GM12878 (cell line): ENCODE data around the gene PDZD8. TPM values are rescaled to one million over a fixed set of nuclear protein-coding genes. Genes with fewer than 3 reads are reported as not detected.

Source experiments
- ATAC-seq: fragments of 200-7000 bp; cut with Tn5 transposase; 3 replicates; pipeline ENCODE4 v1.9.1; 2020; ENCODE audit warnings: mild to moderate bottlenecking, moderate library complexity
- BruUV-seq: library from RNA; stranded (reverse); fragments of 400-500 nt; replicated peaks from 2 replicates; lab custom pipeline; 2021; lab: Mats Ljungman, UMichigan
- CTCF ChIA-PET: fragments of 300-600 bp; sonication (Branson Sonifier 250); formaldehyde crosslinking; extraction: SDS; loops from one replicate; lab custom pipeline; 2021; ENCODE audit warnings: inconsistent platforms; lab: Yijun Ruan, JAX
- POLR2A ChIA-PET: fragments of 350-600 bp; formaldehyde crosslinking; extraction: SDS; loops from one replicate; lab custom pipeline; 2021; ENCODE audit warnings: inconsistent platforms; lab: Charles Lee
- RAD21 ChIA-PET: fragments of 300-600 bp; sonication (Branson Sonifier 250); formaldehyde crosslinking; loops from one replicate; lab custom pipeline; 2023; ENCODE audit warnings: antibody characterized with exemption; ENCODE audit not compliant: unreplicated experiment; lab: Charles Lee
- SMC1A ChIA-PET: fragments of 300-600 bp; sonication (Branson Sonifier 250); formaldehyde crosslinking; loops from one replicate; lab custom pipeline; 2023; ENCODE audit not compliant: unreplicated experiment, uncharacterized antibody; lab: Charles Lee
- DNase-seq: peaks from one replicate; pipeline ENCODE4 v3.0.0-alpha.2; 2011; ENCODE audit warnings: low read depth, low spot score
- FAIRE-seq: peaks from 3 replicates; lab custom pipeline; 2011; peaks lifted over from hg19 to GRCh38; lab: Jason Lieb, UNC
- H2AFZ ChIP-seq: 2 replicates; pipeline ENCODE4 v1.6.0; 2011; ENCODE audit warnings: low read depth, low read length, control low read depth; ENCODE audit not compliant: control insufficient read depth
- H3K27ac ChIP-seq: 2 replicates; pipeline ENCODE4 v1.5.1; 2011; ENCODE audit warnings: control low read depth; ENCODE audit not compliant: control insufficient read depth, insufficient read depth
- H3K27me3 ChIP-seq, 2 experiments: replicated peaks in 1 of 2; 2 replicates each; pipeline versions ENCODE4 v1.6.0 to v1.6.1; 2011; ENCODE audit warnings: low read length in 1 of 2; ENCODE audit not compliant: control insufficient read depth in 2 of 2, insufficient read depth in 2 of 2
- H3K36me3 ChIP-seq, 2 experiments: 2 replicates each; pipeline ENCODE4 v1.5.1; 2011; ENCODE audit warnings: low read length in 1 of 2; ENCODE audit not compliant: control insufficient read depth in 2 of 2, insufficient read depth in 2 of 2
- H3K4me1 ChIP-seq: 2 replicates; pipeline ENCODE4 v1.6.1; 2011; ENCODE audit warnings: mild to moderate bottlenecking, low read length, moderate library complexity, mixed read lengths; ENCODE audit not compliant: control insufficient read depth, insufficient read depth
- H3K4me2 ChIP-seq: 2 replicates; pipeline ENCODE4 v1.6.0; 2011; ENCODE audit warnings: control low read depth; ENCODE audit not compliant: control insufficient read depth, insufficient read depth
- H3K4me3 ChIP-seq: fragments of 200-600 bp; sonication (generic); 2 replicates; pipeline ENCODE4 v1.5.1; 2016
- H3K79me2 ChIP-seq: 2 replicates; pipeline ENCODE4 v1.6.0; 2011; ENCODE audit warnings: low read length; ENCODE audit not compliant: control insufficient read depth, insufficient read depth
- H3K9ac ChIP-seq: 2 replicates; pipeline ENCODE4 v1.8.0; 2011; ENCODE audit warnings: low read length, control low read depth, mixed read lengths; ENCODE audit not compliant: control insufficient read depth, insufficient read depth
- H3K9me3 ChIP-seq: replicated peaks from 3 replicates; pipeline ENCODE4 v1.5.1; 2011; ENCODE audit warnings: mild to moderate bottlenecking, low read length; ENCODE audit not compliant: control insufficient read depth, insufficient read depth
- H4K20me1 ChIP-seq: 2 replicates; pipeline ENCODE4 v1.6.0; 2011; ENCODE audit not compliant: control insufficient read depth, insufficient read depth
- BMI1 ChIP-seq: fragments of 450-650 bp; IDR thresholded peaks from 2 replicates; pipeline ENCODE4 v1.6.1; 2016; ENCODE audit warnings: mild to moderate bottlenecking, moderate library complexity, borderline replicate concordance
- CBX5 ChIP-seq: sonication (generic); IDR thresholded peaks from 2 replicates; pipeline ENCODE4 v1.6.1; 2016; ENCODE audit warnings: low read depth, moderate library complexity, mild to moderate bottlenecking, inconsistent platforms
- CHD2 ChIP-seq: IDR thresholded peaks from 2 replicates; pipeline ENCODE4 v1.6.1; 2011; ENCODE audit warnings: low read depth, low read length, improper control_type of control experiment, borderline replicate concordance
- CHD4 ChIP-seq: fragments of 200-600 bp; sonication (generic); IDR thresholded peaks from 2 replicates; pipeline ENCODE4 v1.6.1; 2016; ENCODE audit warnings: mild to moderate bottlenecking
- CREB1 ChIP-seq: IDR thresholded peaks from 2 replicates; pipeline ENCODE4 v1.6.1; 2012; ENCODE audit warnings: low read depth, mild to moderate bottlenecking, inconsistent platforms
- CREM ChIP-seq: IDR thresholded peaks from 2 replicates; pipeline ENCODE4 v1.6.1; 2014; ENCODE audit warnings: antibody characterized with exemption, low read depth
- EP300 ChIP-seq, 2 experiments: fragments of 150-350 bp in 1 of 2; IDR thresholded peaks; 2 replicates each; pipeline ENCODE4 v1.6.1; 2011 to 2012; ENCODE audit warnings: low read depth in 2 of 2, low read length in 2 of 2, borderline replicate concordance in 1 of 2, improper control_type of control experiment in 1 of 2, inconsistent platforms in 1 of 2; ENCODE audit not compliant: control insufficient read depth in 1 of 2
- HCFC1 ChIP-seq: fragments of 150-350 bp; IDR thresholded peaks from 2 replicates; pipeline ENCODE4 v1.6.1; 2014; ENCODE audit warnings: low read length
- IRF3 ChIP-seq: fragments of 450-650 bp; IDR thresholded peaks from 2 replicates; pipeline ENCODE4 v1.6.1; 2014; ENCODE audit warnings: mild to moderate bottlenecking
- NFXL1 ChIP-seq: fragments of 450-650 bp; IDR thresholded peaks from 2 replicates; pipeline ENCODE4 v1.6.1; 2017; ENCODE audit warnings: antibody characterized with exemption, mild to moderate bottlenecking, borderline replicate concordance
- NR2C1 ChIP-seq: fragments of 450-650 bp; IDR thresholded peaks from 2 replicates; pipeline ENCODE4 v1.6.1; 2017; ENCODE audit warnings: antibody characterized with exemption, mild to moderate bottlenecking, moderate library complexity
- POLR2A ChIP-seq: IDR thresholded peaks from 2 replicates; pipeline ENCODE4 v1.6.1; 2011; ENCODE audit warnings: low read depth, mild to moderate bottlenecking, low read length
- SIN3A ChIP-seq: IDR thresholded peaks from 2 replicates; pipeline ENCODE4 v1.6.1; 2012; ENCODE audit warnings: low read depth, low read length, improper control_type of control experiment
- SP1 ChIP-seq: IDR thresholded peaks from one replicate; pipeline ENCODE4 v1.6.1; 2011; ENCODE audit warnings: low read depth, low read length
- SPI1 ChIP-seq: IDR thresholded peaks from 2 replicates; pipeline ENCODE4 v1.6.1; 2011; ENCODE audit warnings: low read depth, mild to moderate bottlenecking, low read length, moderate library complexity, borderline replicate concordance; ENCODE audit not compliant: insufficient read depth
- SREBF2 ChIP-seq: IDR thresholded peaks from 2 replicates; pipeline ENCODE4 v1.6.1; 2012; ENCODE audit warnings: mild to moderate bottlenecking, low read length
- USF2 ChIP-seq: IDR thresholded peaks from 2 replicates; pipeline ENCODE4 v1.6.1; 2011; ENCODE audit warnings: low read depth, low read length, improper control_type of control experiment, borderline replicate concordance
- ZNF384 ChIP-seq: IDR thresholded peaks from 2 replicates; pipeline ENCODE4 v1.6.1; 2012; ENCODE audit warnings: low read depth, mild to moderate bottlenecking, low read length, improper control_type of control experiment, borderline replicate concordance
- WGBS: methylation state at CpG from one replicate; pipeline ENCODE4 v1.1.6; 2016; ENCODE audit warnings: low lambda C conversion rate; ENCODE audit not compliant: insufficient replicate concordance, insufficient coverage; ENCODE audit errors: missing lambda C conversion rate; 5-methylcytosine and 5-hydroxymethylcytosine counted together
- in situ Hi-C: fragments of 300-500 bp; cut with MboI; formaldehyde crosslinking; loops from 9 replicates; pipeline ENCODE4 v1.14.3; 2018; ENCODE audit warnings: mixed read lengths
- intact Hi-C: fragments of 100-400 bp; cut with micrococcal nuclease; formaldehyde crosslinking; loops from one replicate; pipeline ENCODE4 v1.14.2; 2022; ENCODE audit not compliant: unreplicated experiment
- polyA plus RNA-seq, 11 experiments: library from polyadenylated mRNA; depleted of rRNA in 4 of 11; unstranded in 6 of 11; stranded (reverse) in 5 of 11; fragments of >200 nt; fragmentation: Nextera tagmentation in 4 of 11; fragmentation: Illumina TruSeq in 1 of 11; extraction: Ambion mirVana in 4 of 11; extraction: Trizol in 1 of 11; gene quantifications; 1 replicate in 1 of 11; 2 replicates in 10 of 11; pipeline versions ENCODE4 v1.2.1 to v1.2.3, GENCODE V29; 2011 to 2016; ENCODE audit warnings: inconsistent platforms in 2 of 11, missing spikeins in 2 of 11, low read depth in 1 of 11
- total RNA-seq, 4 experiments: library from RNA; depleted of rRNA in 3 of 4; stranded (reverse); fragments of >200 nt in 3 of 4; fragmentation: Illumina TruSeq in 1 of 4; extraction: Trizol in 1 of 4; gene quantifications; 2 replicates each; pipeline versions ENCODE4 v1.2.1 to v1.2.3, GENCODE V29; 2013 to 2021

PDZD8 gene
- total and polyA plus RNA-seq, 10 of the 15 experiments (the other 5 are each of a cell fraction or from before 2014, with no cell fraction given): 2.0 to 21.2 (median 6.7) TPM

- H2AFZ ChIP-seq: no peak overlapping the region
- FAIRE-seq (no peak), ATAC-seq (no peak), DNase-seq (no peak)
- ChIA-PET SMC1A (no interaction called here), RAD21 (interaction anchor here (1.0 kb wide), 1 partner anchor 51 kb away, joined by 3 read pairs; no protein-coding TSS in a partner anchor), POLR2A (interaction anchor here (0.5 kb wide), 1 partner anchor 105 kb away, joined by 5 read pairs; no protein-coding TSS in a partner anchor), CTCF (no interaction called here)
- H3K27ac ChIP-seq: no peak overlapping the region
- WGBS: 56% methylated on average over 4 of the region's 4 CpGs
- H4K20me1 ChIP-seq: no peaks in the 10 kb centered on the region
- intact Hi-C loops: no loop called here
- H3K9me3 ChIP-seq: no peaks in the 10 kb centered on the region
- TF ChIP-seq SREBF2: no peak
- TF ChIP-seq ZNF384: no peak
- TF ChIP-seq SP1: no peak
- TF ChIP-seq SPI1: no peak
- no peak for TF ChIP-seq HCFC1
- TF ChIP-seq NFXL1: no peak
- no peak for TF ChIP-seq CHD4
- no peak for TF ChIP-seq CREM
- no peak for TF ChIP-seq NR2C1
- TF ChIP-seq SIN3A: no peak
- no peak for TF ChIP-seq CBX5
- TF ChIP-seq CHD2: no peak
- no peak for TF ChIP-seq CREB1
- TF ChIP-seq IRF3: no peak
- TF ChIP-seq POLR2A: no peak
- no peak for TF ChIP-seq EP300 (IDR thresholded peaks at IDR 0.05; ENCODE audit: borderline replicate concordance in 1 of 2, control insufficient read depth in 1 of 2, low read depth in 2 of 2, low read length in 2 of 2)
- TF ChIP-seq BMI1: no peak
- TF ChIP-seq USF2: no peak
- no peak overlapping the region for H3K4me3 ChIP-seq
- BruUV-seq: no TSS peak
- no peaks in the 10 kb centered on the region for H3K4me1 ChIP-seq
- no peaks in the 10 kb centered on the region; a peak in 1 of 4 replicates for H3K27me3 ChIP-seq
- no peaks in the 10 kb centered on the region for H3K79me2 ChIP-seq
- H3K4me2 ChIP-seq: no peak overlapping the region
- no peaks in the 10 kb centered on the region for H3K36me3 ChIP-seq
- in situ Hi-C loops: no loop called here
- H3K9ac ChIP-seq: no peak overlapping the region
Measured at GRCh38 chr10:117268258-117268657, 107.0 kb downstream of the PDZD8 start.
